Ovary (tissue), 9 donors: ENCODE results near the gene NQO1. TPM values are rescaled to one million over a fixed set of nuclear protein-coding genes. Genes with fewer than 3 reads are reported as not detected.
"Not testable (repeated sequence)": the region's sequence is repeated elsewhere in the genome, so short reads cannot be mapped to it uniquely, and the experiment has no call there.

Source experiments
- DNase-seq, 5 donors: peaks; one replicate each; pipeline ENCODE4 v3.0.0-alpha.2; 2019 to 2020
- H3K27ac ChIP-seq, 2 donors: fragments of 200-600 bp; one replicate each; pipeline versions ENCODE4 v1.5.1 to v1.8.0; 2019 to 2022
- H3K27me3 ChIP-seq: fragments of 200-600 bp; one replicate; pipeline ENCODE4 v1.8.0; 2022
- H3K36me3 ChIP-seq: fragments of 200-600 bp; sonication (generic); one replicate; pipeline ENCODE4 v1.5.1; 2019
- H3K4me1 ChIP-seq: one replicate; pipeline ENCODE4 v1.8.1; 2013; ENCODE audit warnings: mild to moderate bottlenecking, moderate library complexity; ENCODE audit not compliant: insufficient read depth
- H3K4me3 ChIP-seq: fragments of 200-600 bp; sonication (generic); one replicate; pipeline ENCODE4 v1.5.1; 2017
- H3K9me3 ChIP-seq, 2 donors: fragments of 200-600 bp in 1 of 2; sonication (generic) in 1 of 2; one replicate each; pipeline versions ENCODE4 v1.5.1 to v1.8.1; 2013 to 2019; ENCODE audit warnings: mild to moderate bottlenecking in 1 of 2, moderate library complexity in 1 of 2
- CTCF ChIP-seq, 3 donors: fragments of 450-650 bp in 2 of 3; fragments of 200-600 bp in 1 of 3; IDR thresholded peaks; one replicate each; pipeline versions ENCODE4 v1.5.1 to v1.8.0; 2016 to 2022; ENCODE audit warnings: antibody characterized with exemption in 3 of 3, mild to moderate bottlenecking in 1 of 3
- EP300 ChIP-seq: sonication (generic); formaldehyde crosslinking; IDR thresholded peaks from one replicate; pipeline ENCODE4 v1.6.1; 2017; ENCODE audit warnings: antibody characterized with exemption
- POLR2A ChIP-seq: fragments of 450-650 bp; IDR thresholded peaks from one replicate; pipeline ENCODE4 v1.6.1; 2017; ENCODE audit warnings: antibody characterized with exemption, mild to moderate bottlenecking, moderate library complexity
- WGBS, 3 donors: extraction: QIAGEN DNeasy Blood & Tissue Kit in 1 of 3; methylation state at CpG; one replicate each; pipeline versions ENCODE4 v1.1.5 to v1.1.7; 2013 to 2017; 5-methylcytosine and 5-hydroxymethylcytosine counted together
- intact Hi-C, 4 donors: fragments of 100-400 bp; cut with DNase I; formaldehyde crosslinking; loops; one replicate each; pipeline versions ENCODE4 v1.11.0 to v1.15.1; 2022 to 2023
- polyA plus RNA-seq, 2 donors: library from polyadenylated mRNA; stranded (reverse); fragments of 200-250 nt in 1 of 2; fragments of 350-450 nt in 1 of 2; fragmentation: Illumina TruSeq in 1 of 2; extraction: RNeasy Lipid Tissue Mini Kit (QIAGEN cat#74804) in 1 of 2; gene quantifications; one replicate each; pipeline ENCODE4 v1.2.3, GENCODE V29; 2013 to 2014
- total RNA-seq, 7 donors: library from RNA; depleted of rRNA in 2 of 7; stranded (reverse); fragments of >200 nt in 2 of 7; fragmentation: NEBNext Ultra II Directional in 3 of 7; extraction: Animal tissue kit (Norgen Biotek cat#: 25700) in 3 of 7; gene quantifications; one replicate each; pipeline versions ENCODE4 v1.1.0 to v1.2.4, GENCODE V29; 2016 to 2023
- donor health status: DM: no; HTN: no; CAD: no; lungs with moderate emphysema.
- donor health status: DM: no; HTN: no; CAD: no.
- donor health status: Bipolar disorder and iron deficiency.
- donor health status: DM: yes; HTN: yes; CAD: no.
- donor health status: DM: no; HTN: no; CAD: no.
- donor health status: DM: yes; HTN: yes; CAD: no.

NQO1 gene
- total and polyA plus RNA-seq, 9 donors, result 7.9 to 29.1 (median 11.9) TPM

GRCh38 chr16:69744363-69745231 is 18.2 kb upstream of the NQO1 start:
- no peaks in the 10 kb centered on the region for H3K4me1 ChIP-seq
- 91 to 92% (median 92%) methylated on average over 35 of the region's 35 CpGs for WGBS, 3 donors
- intact Hi-C loops, result no loop called here
- DNase-seq, result no peak
- H3K27ac ChIP-seq, result no peak overlapping the region
- H3K27me3 ChIP-seq, result no peaks in the 10 kb centered on the region
- H3K9me3 ChIP-seq, result no peaks in the 10 kb centered on the region
- TF ChIP-seq EP300 (no peak), POLR2A (no peak), CTCF (IDR thresholded peaks at IDR 0.05) (no peak)
- no peaks in the 10 kb centered on the region for H3K36me3 ChIP-seq
- no peak overlapping the region for H3K4me3 ChIP-seq

GRCh38 chr16:69741951-69742904 is 15.9 kb upstream of the NQO1 start:
- Histone ChIP-seq H3K4me3 (no peak overlapping the region), H3K27me3 (no peaks in the 10 kb centered on the region), H3K9me3 (no peaks in the 10 kb centered on the region), H3K36me3 (no peaks in the 10 kb centered on the region), H3K27ac (no peak overlapping the region), H3K4me1 (no peaks in the 10 kb centered on the region)
- DNase-seq, result peak; percentile 74 to 88 (median 82)
- WGBS, 3 donors, result 71 to 76% (median 72%) methylated on average over 41 of the region's 41 CpGs
- TF ChIP-seq EP300, result no peak
- TF ChIP-seq POLR2A, result no peak
- no peak for TF ChIP-seq CTCF (IDR thresholded peaks at IDR 0.05)
- intact Hi-C loops, result no loop called here

GRCh38 chr16:69741519-69741918 is 15.2 kb upstream of the NQO1 start:
- no peak for TF ChIP-seq POLR2A
- no peak for TF ChIP-seq EP300
- no peak for TF ChIP-seq CTCF (IDR thresholded peaks at IDR 0.05)
- intact Hi-C loops, result no loop called here
- no peak for DNase-seq
- Histone ChIP-seq H3K36me3 (no peaks in the 10 kb centered on the region), H3K27me3 (no peaks in the 10 kb centered on the region), H3K4me3 (no peak overlapping the region), H3K9me3 (no peaks in the 10 kb centered on the region), H3K27ac (no peak overlapping the region), H3K4me1 (no peaks in the 10 kb centered on the region)
- 26 to 45% (median 29%) methylated on average over 8 of the region's 8 CpGs for WGBS, 3 donors

- DNase-seq, result no peak
- Histone ChIP-seq H3K4me1 (peaks cover 2% of the 10 kb centered on the region), H3K27ac (no peak overlapping the region), H3K36me3 (no peaks in the 10 kb centered on the region), H3K27me3 (no peaks in the 10 kb centered on the region), H3K4me3 (no peak overlapping the region), H3K9me3 (no peaks in the 10 kb centered on the region)
- intact Hi-C loops, result no loop called here
- TF ChIP-seq POLR2A (no peak), EP300 (no peak)
- WGBS, 3 donors, result 92 to 93% (median 93%) methylated on average over 6 of the region's 6 CpGs
These were observed 5.7 kb upstream of the NQO1 start for GRCh38 chr16:69732101-69732500.

DNA sequence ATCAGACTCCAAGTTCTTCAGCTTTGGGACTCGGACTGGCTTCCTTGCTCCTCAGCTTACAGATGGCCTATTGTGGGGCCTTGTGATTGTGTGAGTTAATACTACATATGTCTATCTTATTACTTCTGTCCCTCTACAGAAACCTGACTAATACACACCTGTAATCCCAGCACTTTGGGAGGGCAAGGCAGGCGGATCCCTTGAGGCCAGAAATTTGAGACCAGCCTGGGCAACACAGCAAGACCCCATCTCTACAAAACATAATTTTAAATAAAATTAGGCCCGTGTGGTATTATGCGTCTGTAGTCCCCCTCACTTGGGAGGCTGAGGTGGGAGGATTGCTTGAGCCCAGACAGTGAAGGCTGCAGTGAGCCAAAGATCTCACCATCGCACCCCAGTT is 4.9 kb upstream of the NQO1 start:
- H3K9me3 ChIP-seq, H3K36me3 ChIP-seq, H3K4me1 ChIP-seq, H3K27me3 ChIP-seq, intact Hi-C loops, H3K4me3 ChIP-seq, DNase-seq, H3K27ac ChIP-seq: not testable (repeated sequence)
- 76 to 90% (median 76%) methylated on average over 5 of the region's 5 CpGs for WGBS, 3 donors

DNA sequence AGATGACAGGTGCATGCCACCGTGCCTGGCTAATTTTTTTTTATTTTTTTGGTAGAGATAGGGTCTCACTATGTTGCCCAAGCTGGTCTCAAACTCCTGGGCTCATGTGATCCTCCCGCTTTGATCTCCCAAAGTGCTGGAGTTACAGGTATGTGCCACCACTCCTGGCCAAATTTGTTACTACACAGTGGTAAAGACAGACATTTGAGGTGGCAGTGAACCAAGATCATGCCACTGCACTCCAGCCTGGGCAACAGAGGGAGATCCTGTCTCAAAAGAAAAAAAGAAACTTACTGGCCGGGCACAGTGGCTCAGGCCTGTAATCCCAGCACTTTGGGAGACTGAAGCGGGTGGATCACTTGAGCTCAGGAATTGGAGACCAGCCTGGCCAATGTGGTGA is 2.7 kb upstream of the NQO1 start:
- H3K4me1 ChIP-seq, H3K27me3 ChIP-seq, H3K9me3 ChIP-seq, H3K36me3 ChIP-seq, intact Hi-C loops, H3K4me3 ChIP-seq, DNase-seq, H3K27ac ChIP-seq: not testable (repeated sequence)
- 68 to 91% (median 90%) methylated on average over 4 of the region's 4 CpGs for WGBS, 3 donors
